ENCODE results near the gene TGFB3.

The TGFB3 gene

GRCh38 chr14:75982266-75983018 lies 647 bp upstream of the TGFB3 start:
- peak; percentile 70 for DNase-seq (ENCODE audit: extremely low read depth, insufficient read length)
- peak; percentile 71 for TF ChIP-seq CTCF (IDR thresholded peaks at IDR 0.05; ENCODE audit: insufficient read depth, low read length, poor library complexity, severe bottlenecking)
- no peaks in the 10 kb centered on the region for H3K27me3 ChIP-seq (replicated peaks; ENCODE audit: control insufficient read depth, insufficient read depth, low read length)
- peak overlapping the region; percentile 69 for H3K4me3 ChIP-seq (replicated peaks; ENCODE audit: low read depth, low read length)
- no peaks in the 10 kb centered on the region for H3K36me3 ChIP-seq (ENCODE audit: control insufficient read depth, insufficient read depth, low read length)

GRCh38 chr14:75980856-75981255 lies 939 bp downstream of the TGFB3 start:
- Histone ChIP-seq H3K4me3 (replicated peaks; ENCODE audit: low read depth, low read length) (no peak overlapping the region), H3K27me3 (replicated peaks; ENCODE audit: control insufficient read depth, insufficient read depth, low read length) (no peaks in the 10 kb centered on the region), H3K36me3 (ENCODE audit: control insufficient read depth, insufficient read depth, low read length) (no peaks in the 10 kb centered on the region)
- TF ChIP-seq CTCF (IDR thresholded peaks at IDR 0.05; ENCODE audit: insufficient read depth, low read length, poor library complexity, severe bottlenecking), result no peak
- no peak for DNase-seq (ENCODE audit: extremely low read depth, insufficient read length)

GRCh38 chr14:75979648-75980565 lies 1.9 kb downstream of the TGFB3 start:
- TF ChIP-seq CTCF (IDR thresholded peaks at IDR 0.05; ENCODE audit: insufficient read depth, low read length, poor library complexity, severe bottlenecking), result no peak
- no peaks in the 10 kb centered on the region for H3K27me3 ChIP-seq (replicated peaks; ENCODE audit: control insufficient read depth, insufficient read depth, low read length)
- DNase-seq (ENCODE audit: extremely low read depth, insufficient read length), result no peak
- H3K36me3 ChIP-seq (ENCODE audit: control insufficient read depth, insufficient read depth, low read length), result no peaks in the 10 kb centered on the region
- no peak overlapping the region for H3K4me3 ChIP-seq (replicated peaks; ENCODE audit: low read depth, low read length)

GRCh38 chr14:75979071-75979571 lies 2.7 kb downstream of the TGFB3 start:
- peak; percentile 67 for TF ChIP-seq CTCF (IDR thresholded peaks at IDR 0.05; ENCODE audit: insufficient read depth, low read length, poor library complexity, severe bottlenecking)
- Histone ChIP-seq H3K27me3 (replicated peaks; ENCODE audit: control insufficient read depth, insufficient read depth, low read length) (no peaks in the 10 kb centered on the region), H3K36me3 (ENCODE audit: control insufficient read depth, insufficient read depth, low read length) (no peaks in the 10 kb centered on the region), H3K4me3 (replicated peaks; ENCODE audit: low read depth, low read length) (no peak overlapping the region)
- peak; percentile 34 for DNase-seq (ENCODE audit: extremely low read depth, insufficient read length)

- DNase-seq (ENCODE audit: extremely low read depth, insufficient read length), result no peak
- no peak for TF ChIP-seq CTCF (IDR thresholded peaks at IDR 0.05; ENCODE audit: insufficient read depth, low read length, poor library complexity, severe bottlenecking)
- Histone ChIP-seq H3K36me3 (ENCODE audit: control insufficient read depth, insufficient read depth, low read length) (no peaks in the 10 kb centered on the region), H3K27me3 (replicated peaks; ENCODE audit: control insufficient read depth, insufficient read depth, low read length) (no peaks in the 10 kb centered on the region), H3K4me3 (replicated peaks; ENCODE audit: low read depth, low read length) (no peak overlapping the region)
Observed at GRCh38 chr14:75978249-75978731, 3.5 kb downstream of the TGFB3 start.
